Peyer's patch (tissue), 4 donors: ENCODE data around the gene MAGEH1. TPM values are rescaled to one million over a fixed set of nuclear protein-coding genes. Genes with fewer than 3 reads are reported as not detected.
"Not testable (repeated sequence)": the region's sequence is repeated elsewhere in the genome, so short reads cannot be mapped to it uniquely, and the experiment has no call there.

ENCODE experiments used
- DNase-seq, 3 donors: peaks; one replicate each; pipeline ENCODE4 v3.0.0-alpha.2; 2017 to 2019
- H3K27ac ChIP-seq, 4 donors: fragments of 200-600 bp; sonication (generic); one replicate each; pipeline ENCODE4 v1.5.1; 2016 to 2019
- H3K27me3 ChIP-seq, 2 donors: fragments of 200-600 bp; sonication (generic); one replicate each; pipeline ENCODE4 v1.5.1; 2019
- H3K36me3 ChIP-seq, 3 donors: fragments of 200-600 bp; sonication (generic); one replicate each; pipeline ENCODE4 v1.5.1; 2016 to 2019
- H3K4me1 ChIP-seq, 4 donors: fragments of 200-600 bp; sonication (generic); one replicate each; pipeline ENCODE4 v1.5.1; 2016 to 2019
- H3K4me3 ChIP-seq, 4 donors: fragments of 200-600 bp; sonication (generic); 1 replicate in 3 of 4; 2 replicates in 1 of 4; pipeline ENCODE4 v1.5.1; 2016 to 2019; ENCODE audit warnings: mild to moderate bottlenecking in 1 of 4
- H3K9me3 ChIP-seq, 4 donors: fragments of 200-600 bp; sonication (generic); one replicate each; pipeline ENCODE4 v1.5.1; 2016 to 2019; ENCODE audit warnings: mild to moderate bottlenecking in 1 of 4
- CTCF ChIP-seq, 6 experiments: fragments of 450-650 bp in 4 of 6; fragments of 200-600 bp in 2 of 6; sonication (generic) in 1 of 6; IDR thresholded peaks; one replicate each; pipeline ENCODE4 v1.5.1; 2017 to 2019; ENCODE audit warnings: antibody characterized with exemption in 6 of 6, mild to moderate bottlenecking in 3 of 6, moderate library complexity in 1 of 6
- POLR2A ChIP-seq, 2 donors: fragments of 450-650 bp; IDR thresholded peaks; one replicate each; pipeline ENCODE4 v1.5.1; 2017; ENCODE audit warnings: antibody characterized with exemption in 2 of 2, mild to moderate bottlenecking in 2 of 2, moderate library complexity in 2 of 2
- total RNA-seq, 4 donors: library from RNA; depleted of rRNA; stranded (reverse); fragments of >200 nt; gene quantifications; one replicate each; pipeline ENCODE4 v1.1.0, GENCODE V29; 2016

Gene MAGEH1
- total RNA-seq, 4 donors from 2014 or later, result 1.1 to 6.6 (median 3.1) TPM

- DNase-seq, result no peak
- Histone ChIP-seq H3K4me3 (peak overlapping the region; percentile 54 to 65 (median 56)), H3K4me1 (no peaks in the 10 kb centered on the region), H3K36me3 (no peaks in the 10 kb centered on the region), H3K27ac (peak overlapping the region; percentile 64 to 81 (median 76)), H3K27me3 (no peaks in the 10 kb centered on the region), H3K9me3 (no peaks in the 10 kb centered on the region)
- TF ChIP-seq POLR2A (IDR thresholded peaks at IDR 0.05) (no peak), CTCF (IDR thresholded peaks at IDR 0.05) (no peak)
Measured at GRCh38 chrX:55452833-55453124, 852 bp downstream of the MAGEH1 start.

DNA sequence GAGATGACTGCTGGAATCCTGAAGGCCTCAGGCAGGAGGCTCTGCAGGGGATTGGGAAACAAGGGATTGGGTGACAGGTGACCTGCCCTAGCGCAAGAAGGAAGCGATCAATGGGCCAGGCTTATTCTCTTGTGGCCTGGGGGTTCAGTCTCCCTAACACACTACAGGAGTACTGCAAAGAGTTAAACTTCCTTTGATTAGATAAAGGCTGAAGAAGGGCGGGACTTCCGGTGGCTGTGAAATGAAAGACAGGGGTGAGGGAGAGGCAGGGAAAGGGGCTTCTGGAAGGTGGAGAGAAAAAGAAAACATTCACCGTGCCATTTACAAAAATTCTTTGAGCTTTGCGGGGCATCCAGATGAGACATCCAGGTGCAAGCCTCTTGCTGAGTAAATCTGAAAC lies 3.8 kb downstream of the MAGEH1 start:
- H3K4me3 ChIP-seq, H3K27me3 ChIP-seq, H3K9me3 ChIP-seq, H3K27ac ChIP-seq, DNase-seq, H3K4me1 ChIP-seq, H3K36me3 ChIP-seq: not testable (repeated sequence)

- H3K9me3 ChIP-seq, H3K4me1 ChIP-seq, H3K27me3 ChIP-seq, DNase-seq, H3K36me3 ChIP-seq, H3K27ac ChIP-seq, H3K4me3 ChIP-seq: not testable (repeated sequence)
Measured at GRCh38 chrX:55459426-55459825, 7.5 kb downstream of the MAGEH1 start.

DNA sequence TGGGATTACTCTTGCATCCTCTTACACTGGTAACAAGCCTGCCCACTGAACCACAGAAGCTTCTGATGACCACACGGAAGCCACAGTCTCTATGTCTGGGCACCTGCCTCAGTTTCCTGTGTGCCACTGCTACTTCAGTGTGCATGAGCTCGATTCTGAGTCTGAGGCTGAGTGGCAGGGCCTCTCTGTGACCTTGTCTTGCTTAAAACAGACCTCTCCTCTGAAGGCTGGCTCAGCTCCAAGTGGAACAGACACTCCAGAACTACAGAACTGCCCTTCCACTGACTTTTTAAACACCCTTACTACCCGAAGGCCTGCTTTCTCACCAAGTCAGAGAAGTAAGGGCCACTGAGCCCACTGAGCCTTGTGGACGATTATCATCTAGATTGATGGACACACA lies 8.0 kb downstream of the MAGEH1 start:
- H3K4me3 ChIP-seq, DNase-seq, H3K4me1 ChIP-seq, H3K27ac ChIP-seq, H3K36me3 ChIP-seq, H3K9me3 ChIP-seq, H3K27me3 ChIP-seq: not testable (repeated sequence)

DNA sequence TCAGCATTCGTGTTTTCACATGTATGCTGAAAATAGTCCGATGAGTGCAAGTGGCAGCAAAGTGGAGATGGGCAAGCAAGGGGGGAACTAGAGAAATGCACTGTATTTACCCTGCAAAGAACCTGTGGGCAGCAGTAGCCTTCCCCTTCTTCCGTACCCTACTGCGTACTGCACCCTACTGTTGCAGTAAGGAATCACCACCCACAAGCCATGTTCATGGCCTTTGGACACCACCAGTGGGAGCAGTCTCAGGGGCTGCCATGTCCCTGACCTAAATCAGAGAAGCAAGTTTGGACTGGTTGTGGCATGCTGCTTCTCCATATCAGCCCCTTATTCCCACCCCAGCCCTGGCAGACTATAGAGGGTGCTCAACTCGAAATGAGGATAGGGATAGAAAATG lies 12.1 kb downstream of the MAGEH1 start:
- H3K27ac ChIP-seq, H3K4me3 ChIP-seq, H3K4me1 ChIP-seq, DNase-seq, H3K36me3 ChIP-seq, H3K27me3 ChIP-seq, H3K9me3 ChIP-seq: not testable (repeated sequence)

DNA sequence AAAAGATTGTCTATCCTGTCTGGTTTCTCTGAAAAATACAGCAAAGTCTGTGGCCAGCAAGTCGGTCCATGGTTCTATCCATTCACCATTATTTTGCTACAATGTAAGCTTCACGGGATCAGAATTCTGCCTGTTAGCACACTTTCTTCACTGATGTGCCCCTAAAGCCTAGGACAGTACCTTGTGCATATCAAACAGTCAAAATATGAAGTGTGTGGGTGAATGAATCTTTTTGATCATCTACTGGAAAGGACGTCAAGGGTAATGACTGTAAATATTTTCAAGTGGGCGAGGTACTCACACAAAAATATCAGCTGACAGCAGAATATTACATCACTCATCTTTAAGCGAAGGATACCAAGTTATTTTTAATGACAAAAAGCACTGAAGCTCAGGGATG lies 13.2 kb downstream of the MAGEH1 start:
- not testable (repeated sequence) for H3K36me3 ChIP-seq, H3K27ac ChIP-seq, H3K9me3 ChIP-seq, H3K4me3 ChIP-seq, DNase-seq, H3K27me3 ChIP-seq, H3K4me1 ChIP-seq

DNA sequence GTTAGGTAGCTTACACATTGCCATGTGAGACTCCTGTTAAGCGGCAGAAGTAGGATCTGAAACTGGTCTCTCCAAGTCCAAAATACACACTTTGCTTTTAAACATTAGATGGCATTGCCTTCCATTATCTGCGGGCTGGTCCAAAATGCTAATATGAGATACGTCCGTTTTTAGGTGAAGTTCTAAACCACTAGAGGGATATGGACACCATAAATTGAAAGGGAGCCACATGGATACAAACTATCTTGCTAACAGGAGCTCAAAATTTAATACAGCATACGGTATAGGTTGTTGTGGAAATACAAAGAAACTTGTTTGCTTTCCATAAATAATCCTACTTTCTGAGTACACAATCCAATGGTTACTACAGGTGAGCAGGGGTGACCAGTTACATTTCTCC lies 13.9 kb downstream of the MAGEH1 start:
- H3K4me3 ChIP-seq, H3K4me1 ChIP-seq, H3K27me3 ChIP-seq, H3K27ac ChIP-seq, H3K9me3 ChIP-seq, DNase-seq, H3K36me3 ChIP-seq: not testable (repeated sequence)

DNA sequence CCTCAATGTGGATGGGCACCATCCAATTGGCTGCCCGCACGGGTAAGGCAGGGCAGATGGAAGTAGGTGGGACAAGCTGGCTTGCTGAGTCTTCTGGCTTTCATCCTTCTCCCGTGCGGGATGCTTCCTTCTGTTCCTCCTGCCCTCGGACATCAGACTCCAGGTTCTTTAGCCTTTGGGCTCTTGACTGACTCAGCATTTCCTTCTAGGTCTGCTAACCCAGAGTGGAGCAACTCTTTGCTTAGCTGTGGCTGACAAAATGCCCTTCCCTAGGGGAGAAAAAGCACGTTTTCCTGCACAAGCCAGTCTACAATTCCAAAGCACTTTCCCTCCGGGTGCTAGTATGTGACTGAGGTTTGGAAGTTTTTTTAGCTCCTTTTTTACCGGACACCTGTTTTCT lies 28.0 kb downstream of the MAGEH1 start:
- H3K27me3 ChIP-seq, H3K4me1 ChIP-seq, H3K9me3 ChIP-seq, H3K36me3 ChIP-seq, H3K4me3 ChIP-seq, H3K27ac ChIP-seq, DNase-seq: not testable (repeated sequence)

DNA sequence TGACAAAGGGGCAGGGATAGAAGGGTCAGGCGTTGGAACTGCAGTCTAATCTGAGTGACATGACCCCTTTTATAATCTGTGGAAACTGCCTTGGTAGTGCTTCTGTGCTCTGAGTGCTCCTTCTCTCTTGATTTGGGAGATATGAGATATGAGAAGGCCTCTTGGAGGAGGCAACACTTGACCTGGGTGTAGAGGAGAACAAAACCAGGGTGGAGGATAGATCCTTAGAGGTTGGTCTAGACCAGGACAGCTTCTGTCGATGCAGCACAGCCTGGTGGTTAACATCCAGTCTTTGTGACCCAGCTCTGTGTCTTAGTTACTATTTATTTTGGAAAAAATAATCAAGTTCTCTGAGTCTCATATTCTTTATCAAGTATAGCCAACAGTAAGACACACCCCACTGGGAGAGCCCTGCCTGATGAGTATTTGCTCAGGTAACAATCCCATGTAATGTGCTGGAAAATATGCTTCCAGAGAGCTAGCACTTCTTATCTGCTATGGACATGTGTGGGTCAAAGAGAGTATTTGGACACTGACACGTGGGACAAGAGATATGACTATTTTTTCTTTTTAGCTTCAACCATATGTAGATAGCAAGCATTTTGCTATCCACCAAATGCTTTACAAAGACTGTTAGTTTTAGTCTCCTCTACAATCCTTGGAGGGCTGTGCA lies 28.6 kb downstream of the MAGEH1 start:
- Histone ChIP-seq H3K27me3 (no peaks in the 10 kb centered on the region), H3K4me1 (no peaks in the 10 kb centered on the region), H3K36me3 (no peaks in the 10 kb centered on the region), H3K9me3 (no peaks in the 10 kb centered on the region), H3K4me3 (no peak overlapping the region), H3K27ac (no peak overlapping the region)
- no peak for DNase-seq
- no peak for TF ChIP-seq CTCF (IDR thresholded peaks at IDR 0.05)

DNA sequence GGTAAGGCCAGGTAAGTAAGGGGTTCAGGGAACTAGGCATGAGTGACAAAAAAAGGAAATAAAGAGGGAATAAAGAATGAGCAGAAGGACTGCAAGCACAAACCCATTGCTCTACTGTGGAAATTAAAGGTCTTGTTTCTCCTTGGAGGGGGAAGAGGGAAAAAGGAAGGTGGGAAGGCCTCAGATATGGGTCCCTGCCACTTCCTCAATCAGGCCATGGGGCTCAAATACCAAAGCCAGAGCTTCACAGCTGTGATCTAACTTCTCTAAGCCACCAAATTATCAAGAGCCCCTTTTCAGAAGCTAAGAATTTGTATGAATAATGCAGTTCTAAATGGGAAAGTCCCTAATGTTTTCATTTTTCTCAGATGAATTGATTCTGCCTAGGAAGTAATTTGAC lies 33.0 kb downstream of the MAGEH1 start:
- no peak overlapping the region for H3K27ac ChIP-seq
- DNase-seq, result no peak
- TF ChIP-seq POLR2A (IDR thresholded peaks at IDR 0.05) (no peak), CTCF (IDR thresholded peaks at IDR 0.05) (no peak)
- H3K4me3 ChIP-seq, result no peak overlapping the region
- no peaks in the 10 kb centered on the region for H3K36me3 ChIP-seq
- H3K4me1 ChIP-seq, result peaks cover 0 to 3% (median 0%) of the 10 kb centered on the region in 4 donors
- no peaks in the 10 kb centered on the region for H3K9me3 ChIP-seq
- H3K27me3 ChIP-seq, result no peaks in the 10 kb centered on the region
